ENCODE results near the gene CHRDL1.
A peak's percentile ranks its signal among the peaks of the same experiment; 100 is the strongest.
"Not testable (repeated sequence)": the region's sequence is repeated elsewhere in the genome, so short reads cannot be mapped to it uniquely, and the experiment has no call there.

The CHRDL1 gene

DNA sequence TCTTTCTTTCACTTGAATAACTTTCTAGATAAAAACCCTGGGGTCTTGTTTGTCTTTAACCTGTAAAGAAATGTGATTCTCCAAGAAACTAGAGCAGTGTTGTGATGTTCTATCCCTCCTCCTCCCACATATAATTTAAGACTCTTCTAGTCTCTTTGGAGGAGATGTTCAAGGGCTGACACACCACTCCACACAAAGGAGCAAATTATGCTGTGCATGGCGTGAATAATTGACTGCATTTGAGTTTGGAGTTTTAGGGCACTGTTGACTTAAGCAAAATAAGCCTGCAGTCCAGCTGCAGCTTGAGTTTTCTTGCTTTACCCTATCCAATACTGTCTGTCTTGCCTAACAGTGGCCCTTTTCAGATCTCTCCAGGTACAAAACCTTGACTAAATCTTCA, 119.7 kb downstream of the CHRDL1 start:
- in situ Hi-C loops (cut with MboI; ENCODE audit: low sequenced_read_pairs, unreplicated experiment), result no loop called here
- TF ChIP-seq, protein P1, sequence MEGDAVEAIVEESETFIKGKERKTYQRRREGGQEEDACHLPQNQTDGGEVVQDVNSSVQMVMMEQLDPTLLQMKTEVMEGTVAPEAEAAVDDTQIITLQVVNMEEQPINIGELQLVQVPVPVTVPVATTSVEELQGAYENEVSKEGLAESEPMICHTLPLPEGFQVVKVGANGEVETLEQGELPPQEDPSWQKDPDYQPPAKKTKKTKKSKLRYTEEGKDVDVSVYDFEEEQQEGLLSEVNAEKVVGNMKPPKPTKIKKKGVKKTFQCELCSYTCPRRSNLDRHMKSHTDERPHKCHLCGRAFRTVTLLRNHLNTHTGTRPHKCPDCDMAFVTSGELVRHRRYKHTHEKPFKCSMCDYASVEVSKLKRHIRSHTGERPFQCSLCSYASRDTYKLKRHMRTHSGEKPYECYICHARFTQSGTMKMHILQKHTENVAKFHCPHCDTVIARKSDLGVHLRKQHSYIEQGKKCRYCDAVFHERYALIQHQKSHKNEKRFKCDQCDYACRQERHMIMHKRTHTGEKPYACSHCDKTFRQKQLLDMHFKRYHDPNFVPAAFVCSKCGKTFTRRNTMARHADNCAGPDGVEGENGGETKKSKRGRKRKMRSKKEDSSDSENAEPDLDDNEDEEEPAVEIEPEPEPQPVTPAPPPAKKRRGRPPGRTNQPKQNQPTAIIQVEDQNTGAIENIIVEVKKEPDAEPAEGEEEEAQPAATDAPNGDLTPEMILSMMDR (IDR thresholded peaks at IDR 0.05; ENCODE audit: borderline replicate concordance, control extremely low read depth, extremely low read depth, insufficient read depth, missing control alignments), result no peak
- no peak for DNase-seq (ENCODE audit: low spot score)

DNA sequence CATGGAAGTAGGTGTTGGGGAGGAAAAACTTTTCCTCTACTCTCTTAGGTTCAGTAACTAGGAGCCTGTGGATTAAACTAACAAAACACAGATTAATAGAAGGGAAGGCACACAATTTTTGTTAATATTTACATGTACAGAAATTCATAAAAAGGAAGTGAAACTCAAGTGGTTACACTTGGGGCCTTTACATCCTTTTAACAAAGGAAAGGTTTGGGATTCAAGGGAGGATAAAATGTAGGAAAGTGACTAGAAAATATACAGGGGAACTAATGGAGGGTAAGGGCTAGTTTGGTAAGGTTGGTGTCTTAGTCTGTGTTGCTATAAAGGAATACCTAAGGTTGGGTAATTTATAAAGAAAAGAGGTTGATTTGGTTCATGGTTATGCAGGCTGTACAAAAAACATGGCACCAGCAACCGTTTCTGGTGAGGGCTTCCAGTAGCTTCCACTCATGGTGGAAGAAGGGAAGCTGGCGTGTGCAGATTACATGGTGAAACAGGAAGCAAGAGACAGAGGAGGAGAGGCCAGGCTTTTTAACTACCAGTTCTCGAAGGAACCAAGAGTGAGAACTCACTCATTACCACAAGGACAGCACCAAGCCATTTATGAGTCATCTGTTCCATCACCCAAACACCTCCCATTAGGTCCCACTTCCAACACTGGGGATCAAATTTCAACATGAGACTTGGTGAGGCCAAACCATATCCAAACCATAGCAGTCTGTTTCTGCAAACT, 124.4 kb downstream of the CHRDL1 start:
- in situ Hi-C loops (cut with MboI; ENCODE audit: low sequenced_read_pairs, unreplicated experiment), result no loop called here
- TF ChIP-seq, protein P1 (IDR thresholded peaks at IDR 0.05; ENCODE audit: borderline replicate concordance, control extremely low read depth, extremely low read depth, insufficient read depth, missing control alignments), result no peak
- no peak for DNase-seq (ENCODE audit: low spot score)

DNA sequence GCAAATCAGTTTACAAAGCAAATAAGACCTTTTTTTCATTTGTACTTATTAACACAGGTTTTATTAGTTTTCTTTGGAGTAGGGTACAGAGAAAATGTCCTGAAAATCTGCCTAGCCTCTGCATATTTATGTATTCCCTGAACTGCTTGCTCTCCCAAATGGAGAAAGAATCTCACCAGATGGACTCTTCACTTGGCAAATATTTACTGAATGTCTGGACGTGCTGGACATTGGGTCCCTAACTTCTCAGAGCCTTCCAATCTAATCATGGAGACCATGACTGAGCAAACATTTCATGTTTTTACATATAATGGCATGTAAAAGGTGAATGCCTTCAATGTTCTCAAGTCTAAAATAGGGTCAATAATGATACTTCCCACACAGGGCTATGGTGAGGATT, 126.0 kb downstream of the CHRDL1 start:
- no peak for DNase-seq (ENCODE audit: low spot score)
- in situ Hi-C loops (cut with MboI; ENCODE audit: low sequenced_read_pairs, unreplicated experiment), result no loop called here
- TF ChIP-seq, protein P1 (IDR thresholded peaks at IDR 0.05; ENCODE audit: borderline replicate concordance, control extremely low read depth, extremely low read depth, insufficient read depth, missing control alignments), result no peak

DNA sequence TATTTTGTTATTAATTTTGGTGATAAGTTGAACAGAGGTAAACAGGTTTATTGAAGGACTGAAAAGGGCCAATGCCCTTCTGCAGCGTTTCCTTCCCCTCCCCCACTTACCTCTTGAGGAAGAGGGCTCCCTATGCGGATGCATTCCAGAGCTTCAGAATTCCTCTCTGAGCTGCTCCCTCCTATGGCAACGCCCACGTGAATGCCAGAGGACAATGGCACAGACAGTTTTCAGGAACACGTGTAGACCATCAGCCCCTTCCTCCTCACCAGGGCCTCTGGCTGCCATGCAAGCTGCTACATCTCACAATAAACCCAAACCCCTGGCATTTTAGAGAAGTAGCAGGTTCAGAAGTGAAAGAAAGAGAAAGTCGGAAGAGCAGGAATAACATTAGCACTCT, 127.9 kb downstream of the CHRDL1 start:
- TF ChIP-seq, protein P1 (IDR thresholded peaks at IDR 0.05; ENCODE audit: borderline replicate concordance, control extremely low read depth, extremely low read depth, insufficient read depth, missing control alignments), result no peak
- no peak for DNase-seq (ENCODE audit: low spot score)
- in situ Hi-C loops (cut with MboI; ENCODE audit: low sequenced_read_pairs, unreplicated experiment), result no loop called here

GRCh38 chrX:110665223-110666002, 130.2 kb downstream of the CHRDL1 start:
- TF ChIP-seq, protein P1 (IDR thresholded peaks at IDR 0.05; ENCODE audit: borderline replicate concordance, control extremely low read depth, extremely low read depth, insufficient read depth, missing control alignments), result peak; percentile 54
- no peak for DNase-seq (ENCODE audit: low spot score)
- in situ Hi-C loops (cut with MboI; ENCODE audit: low sequenced_read_pairs, unreplicated experiment), result no loop called here

DNA sequence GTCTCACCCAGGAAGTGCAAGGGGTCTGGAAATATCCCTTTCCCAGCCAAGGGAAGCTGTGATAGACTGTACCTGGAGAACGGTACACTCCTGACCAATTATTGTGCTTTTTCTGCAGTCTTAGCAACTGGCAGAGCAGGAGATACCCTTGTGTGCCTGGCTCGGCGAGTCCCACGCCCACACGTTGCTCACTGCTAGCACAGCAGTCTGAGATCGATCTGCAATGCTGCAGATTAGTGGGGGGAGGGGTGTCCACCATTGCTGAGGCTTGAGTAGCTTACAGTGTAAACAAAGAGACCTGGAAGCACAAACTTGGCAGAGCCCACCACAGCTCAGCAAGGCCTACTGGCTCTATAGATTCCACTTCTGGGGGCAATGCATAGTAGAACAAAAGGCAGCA, 138.5 kb downstream of the CHRDL1 start:
- TF ChIP-seq, protein P1 (IDR thresholded peaks at IDR 0.05; ENCODE audit: borderline replicate concordance, control extremely low read depth, extremely low read depth, insufficient read depth, missing control alignments), result no peak
- no peak for DNase-seq (ENCODE audit: low spot score)
- in situ Hi-C loops (cut with MboI; ENCODE audit: low sequenced_read_pairs, unreplicated experiment), result no loop called here

GRCh38 chrX:110654280-110654679, 141.3 kb downstream of the CHRDL1 start:
- DNase-seq (ENCODE audit: low spot score); in situ Hi-C loops (cut with MboI; ENCODE audit: low sequenced_read_pairs, unreplicated experiment): not testable (repeated sequence)
